HepG2 (cell line): ENCODE results near the gene PDGFB. TPM values are rescaled to one million over a fixed set of nuclear protein-coding genes. Genes with fewer than 3 reads are reported as not detected.

ENCODE experiments used
- BORCS8-MEF2B ChIP-seq: sonication (generic); formaldehyde crosslinking; IDR thresholded peaks from 2 replicates; pipeline ENCODE4 v1.8.0; 2022; ENCODE audit warnings: mild to moderate bottlenecking, missing genetic modification reagents
- CREBL2 ChIP-seq: sonication (generic); formaldehyde crosslinking; IDR thresholded peaks from 2 replicates; pipeline ENCODE4 v1.8.1; 2023; ENCODE audit warnings: missing genetic modification reagents, mild to moderate bottlenecking, borderline replicate concordance
- DZIP1 ChIP-seq: sonication (generic); formaldehyde crosslinking; IDR thresholded peaks from 2 replicates; pipeline ENCODE4 v1.5.0; 2020; ENCODE audit warnings: mild to moderate bottlenecking, missing genetic modification reagents
- E2F2 ChIP-seq: sonication (generic); formaldehyde crosslinking; IDR thresholded peaks from 2 replicates; pipeline ENCODE4 v1.4.0; 2020; ENCODE audit warnings: missing genetic modification reagents, borderline replicate concordance
- GRHL1 ChIP-seq: sonication (generic); formaldehyde crosslinking; conservative IDR thresholded peaks from 2 replicates; pipeline ENCODE4 v1.8.0; 2022; ENCODE audit warnings: missing genetic modification reagents
- HMG20A ChIP-seq: IDR thresholded peaks from 2 replicates; pipeline ENCODE4 v1.6.1; 2016; ENCODE audit warnings: borderline replicate concordance
- HOXA9 ChIP-seq: sonication (generic); formaldehyde crosslinking; IDR thresholded peaks from 2 replicates; pipeline ENCODE4 v1.8.1; 2022; ENCODE audit warnings: missing genetic modification reagents, mild to moderate bottlenecking, moderate library complexity, borderline replicate concordance
- KAT8 ChIP-seq: IDR thresholded peaks from 2 replicates; pipeline ENCODE4 v1.6.1; 2016; ENCODE audit warnings: missing genetic modification reagents, missing compliant biosample characterization
- KDM2A ChIP-seq: sonication (generic); formaldehyde crosslinking; IDR thresholded peaks from 2 replicates; pipeline ENCODE4 v1.4.0; 2020; ENCODE audit warnings: low read depth, missing genetic modification reagents, borderline replicate concordance
- NFATC3 ChIP-seq: sonication (generic); formaldehyde crosslinking; IDR thresholded peaks from 2 replicates; pipeline ENCODE4 v1.5.1; 2020; ENCODE audit warnings: mild to moderate bottlenecking, missing genetic modification reagents
- PPARG ChIP-seq: conservative IDR thresholded peaks from 2 replicates; pipeline ENCODE4 v1.6.1; 2016; ENCODE audit warnings: missing biosample characterization, missing genetic modification reagents
- RBFOX2 ChIP-seq: fragments of 200-400 bp; formaldehyde crosslinking; IDR thresholded peaks from 2 replicates; pipeline ENCODE4 v1.6.1; 2017; ENCODE audit warnings: low read depth, mild to moderate bottlenecking, low read length
- TFAP4 ChIP-seq: sonication (generic); IDR thresholded peaks from 2 replicates; pipeline ENCODE4 v1.6.1; 2016; ENCODE audit warnings: low read depth, borderline replicate concordance
- ZFX ChIP-seq: sonication (generic); formaldehyde crosslinking; IDR thresholded peaks from 2 replicates; pipeline ENCODE4 v1.4.0; 2020; ENCODE audit warnings: mild to moderate bottlenecking, low read depth, missing genetic modification reagents, moderate library complexity
- ZNF576 ChIP-seq: sonication (generic); formaldehyde crosslinking; IDR thresholded peaks from 2 replicates; pipeline ENCODE4 v1.4.0; 2020; ENCODE audit warnings: mild to moderate bottlenecking, missing genetic modification reagents
- ZNF598 ChIP-seq: sonication (generic); formaldehyde crosslinking; IDR thresholded peaks from 2 replicates; pipeline ENCODE4 v1.5.1; 2020; ENCODE audit warnings: mild to moderate bottlenecking, missing genetic modification reagents, borderline replicate concordance
- ZNF639 ChIP-seq: conservative IDR thresholded peaks from 2 replicates; pipeline ENCODE4 v1.6.1; 2018; ENCODE audit warnings: missing genetic modification reagents
- ZNF720 ChIP-seq: sonication (generic); formaldehyde crosslinking; IDR thresholded peaks from 2 replicates; pipeline ENCODE4 v1.4.0; 2020; ENCODE audit warnings: missing genetic modification reagents
- polyA plus RNA-seq, 8 experiments: library from polyadenylated mRNA; depleted of rRNA in 3 of 8; stranded (reverse) in 7 of 8; unstranded in 1 of 8; fragments of >200 nt; fragmentation: Illumina TruSeq in 4 of 8; extraction: Trizol in 4 of 8; gene quantifications; 2 replicates each; pipeline versions ENCODE4 v1.2.1 to v1.2.3, GENCODE V29; 2011 to 2016; ENCODE audit warnings: low read depth in 4 of 8, missing spikeins in 1 of 8, mixed read lengths in 1 of 8; ENCODE audit not compliant: insufficient read depth in 1 of 8
- total RNA-seq, 5 experiments: library from RNA; depleted of rRNA; stranded (reverse); fragments of >200 nt; fragmentation: Illumina TruSeq; extraction: Trizol; gene quantifications; 2 replicates each; pipeline ENCODE4 v1.2.3, GENCODE V29; 2016; ENCODE audit warnings: low read depth in 1 of 5

The PDGFB gene
- total and polyA plus RNA-seq, 2 of the 13 experiments (the other 11 are each of a cell fraction or from before 2014, with no cell fraction given), result 1.4 to 10.1 TPM

GRCh38 chr22:39230261-39231196, 14.3 kb downstream of the PDGFB start (continued):
- TF ChIP-seq E2F2 (CRISPR knock-in tag) (no peak), ZNF720 (CRISPR knock-in tag) (no peak), DZIP1 (CRISPR knock-in tag) (no peak), TFAP4 (peak; percentile 33; the same call in 1 of the 2 replicates), ZFX (CRISPR knock-in tag) (peak; percentile 76), NFATC3 (CRISPR knock-in tag) (no peak), BORCS8-MEF2B (CRISPR knock-in tag) (0 out of 2 replicates have a peak, but pooled peaks have one; percentile 48), KAT8 (CRISPR knock-in tag) (peak; percentile 89), HMG20A (CRISPR knock-in tag) (peak; percentile 89; the same call in 1 of the 2 replicates), ZNF639 (CRISPR knock-in tag) (peak; percentile 64; the same call in 1 of the 2 replicates), CREBL2 (no peak), GRHL1 (no peak), ZNF598 (CRISPR knock-in tag) (peak; percentile 84; the same call in 1 of the 2 replicates), ZNF576 (no peak), RBFOX2 (no peak), HOXA9 (CRISPR knock-in tag) (no peak), PPARG (CRISPR knock-in tag) (peak; percentile 86), KDM2A (CRISPR knock-in tag) (peak; percentile 67; the same call in 1 of the 2 replicates)
